ENCODE measurements around the gene KCNE5. TPM values are rescaled to one million over a fixed set of nuclear protein-coding genes. Genes with fewer than 3 reads are reported as not detected.
"Not testable (repeated sequence)": the region's sequence is repeated elsewhere in the genome, so short reads cannot be mapped to it uniquely, and the experiment has no call there.

The KCNE5 gene
- under 1 TPM; 0.42 to 0.71 TPM for total RNA-seq

GRCh38 chrX:109624641-109625616 lies at the start of gene KCNE5:
KCNE5 (minus strand) TSS chrX:109625172; CDS start chrX:109625020, 152 bp downstream.
- CTCF ChIA-PET, result no interaction called here
- POLR2A ChIA-PET, result no interaction called here

GRCh38 chrX:109672239-109672638 lies 47.3 kb upstream of the KCNE5 start:
- POLR2A ChIA-PET, result no interaction called here

GRCh38 chrX:109671170-109671569 lies 46.2 kb upstream of the KCNE5 start:
- CTCF ChIA-PET, POLR2A ChIA-PET: not testable (repeated sequence)

More at GRCh38 chrX:109672239-109672638, 47.3 kb upstream of the KCNE5 start:
- CTCF ChIA-PET, result no interaction called here

- POLR2A ChIA-PET, result no interaction called here
- CTCF ChIA-PET, result no interaction called here
Measured at GRCh38 chrX:109667986-109668385, 43.0 kb upstream of the KCNE5 start.

GRCh38 chrX:109660435-109661143 lies 35.6 kb upstream of the KCNE5 start:
- POLR2A ChIA-PET, result no interaction called here

GRCh38 chrX:109658391-109658790 lies 33.4 kb upstream of the KCNE5 start:
- CTCF ChIA-PET, result no interaction called here
- POLR2A ChIA-PET, result no interaction called here

More at GRCh38 chrX:109660435-109661143, 35.6 kb upstream of the KCNE5 start:
- CTCF ChIA-PET, result no interaction called here

GRCh38 chrX:109657364-109657763 lies 32.4 kb upstream of the KCNE5 start:
- POLR2A ChIA-PET, CTCF ChIA-PET: not testable (repeated sequence)

- ChIA-PET POLR2A (no interaction called here), CTCF (no interaction called here)
Measured at GRCh38 chrX:109656774-109657173, 31.8 kb upstream of the KCNE5 start.

GRCh38 chrX:109655502-109656201 lies 30.7 kb upstream of the KCNE5 start:
- ChIA-PET CTCF (no interaction called here), POLR2A (no interaction called here)

GRCh38 chrX:109654516-109655109 lies 29.6 kb upstream of the KCNE5 start:
- ChIA-PET CTCF (no interaction called here), POLR2A (no interaction called here)

GRCh38 chrX:109644671-109645070 lies 19.7 kb upstream of the KCNE5 start:
- POLR2A ChIA-PET, CTCF ChIA-PET: not testable (repeated sequence)

GRCh38 chrX:109643687-109644086 lies 18.7 kb upstream of the KCNE5 start:
- CTCF ChIA-PET, result interaction anchor here (1.0 kb wide), 1 partner anchor 9 kb away, joined by 3 read pairs; no protein-coding TSS in a partner anchor
- POLR2A ChIA-PET, result no interaction called here

- ChIA-PET CTCF (no interaction called here), POLR2A (no interaction called here)
Measured at GRCh38 chrX:109638158-109638557, 13.2 kb upstream of the KCNE5 start.

GRCh38 chrX:109637477-109637876 lies 12.5 kb upstream of the KCNE5 start:
- CTCF ChIA-PET, POLR2A ChIA-PET: not testable (repeated sequence)

- ChIA-PET CTCF (interaction anchor here (1.1 to 1.5 kb wide), 3 partner anchors 8 to 150 kb away, joined by 3 to 6 read pairs (median 4); no protein-coding TSS in a partner anchor), POLR2A (no interaction called here)
Measured at GRCh38 chrX:109635146-109635545, 10.2 kb upstream of the KCNE5 start.

- CTCF ChIA-PET, result no interaction called here
- POLR2A ChIA-PET, result no interaction called here
Measured at GRCh38 chrX:109632906-109633504, 8.0 kb upstream of the KCNE5 start.

GRCh38 chrX:109629310-109629709 lies 4.3 kb upstream of the KCNE5 start:
- ChIA-PET CTCF (no interaction called here), POLR2A (no interaction called here)

GRCh38 chrX:109626637-109627036 lies 1.7 kb upstream of the KCNE5 start:
- ChIA-PET CTCF (interaction anchor here (2.2 kb wide), 1 partner anchor 9 kb away, joined by 6 read pairs; no protein-coding TSS in a partner anchor), POLR2A (interaction anchor here (1.1 kb wide), 1 partner anchor 9 kb away, joined by 3 read pairs; no protein-coding TSS in a partner anchor)

- CTCF ChIA-PET, result interaction anchor here (0.6 kb wide), 1 partner anchor 334 kb away, joined by 3 read pairs; no protein-coding TSS in a partner anchor
- POLR2A ChIA-PET, result no interaction called here
Measured at GRCh38 chrX:109623997-109624396, 975 bp downstream of the KCNE5 start.
